ENCODE data around the gene PTAR1.

PTAR1 gene

GRCh38 chr9:69748304-69748703 is 11.5 kb downstream of the PTAR1 start:
- DNase-seq = no peak

- DNase-seq = no peak
These were observed 12.8 kb downstream of the PTAR1 start for GRCh38 chr9:69746859-69747560.

- DNase-seq = peak; percentile 69
These were observed 13.9 kb downstream of the PTAR1 start for GRCh38 chr9:69745716-69746437.

GRCh38 chr9:69744688-69745380 is 15.0 kb downstream of the PTAR1 start:
- no peak for DNase-seq

GRCh38 chr9:69743930-69744329 is 15.9 kb downstream of the PTAR1 start:
- DNase-seq = no peak

- no peak for DNase-seq
These were observed 18.8 kb downstream of the PTAR1 start for GRCh38 chr9:69740872-69741505.

GRCh38 chr9:69731348-69731747 is 28.5 kb downstream of the PTAR1 start:
- DNase-seq = no peak

- no peak for DNase-seq
These were observed 39.8 kb downstream of the PTAR1 start for GRCh38 chr9:69719983-69720382.

- no peak for DNase-seq
These were observed 40.4 kb downstream of the PTAR1 start for GRCh38 chr9:69719367-69719766.

- no peak for DNase-seq
These were observed 41.6 kb downstream of the PTAR1 start for GRCh38 chr9:69718218-69718617.

GRCh38 chr9:69715825-69716224 is 44.0 kb downstream of the PTAR1 start:
- DNase-seq = no peak

- DNase-seq = no peak
These were observed 44.7 kb downstream of the PTAR1 start for GRCh38 chr9:69715096-69715495.

GRCh38 chr9:69697475-69697874 is 62.3 kb downstream of the PTAR1 start:
- no peak for DNase-seq

GRCh38 chr9:69696802-69697201 is 63.0 kb downstream of the PTAR1 start:
- DNase-seq = no peak

- no peak for DNase-seq
These were observed 69.7 kb downstream of the PTAR1 start for GRCh38 chr9:69689991-69690538.

- no peak for DNase-seq
These were observed 75.9 kb downstream of the PTAR1 start for GRCh38 chr9:69683927-69684326.

- no peak for DNase-seq
These were observed 80.8 kb downstream of the PTAR1 start for GRCh38 chr9:69678843-69679538.

GRCh38 chr9:69677931-69678330 is 81.9 kb downstream of the PTAR1 start:
- DNase-seq = no peak

GRCh38 chr9:69675563-69675962 is 84.2 kb downstream of the PTAR1 start:
- DNase-seq = no peak

- no peak for DNase-seq
These were observed 84.9 kb downstream of the PTAR1 start for GRCh38 chr9:69674716-69675438.

GRCh38 chr9:69674112-69674685 is 85.6 kb downstream of the PTAR1 start:
- no peak for DNase-seq

GRCh38 chr9:69673311-69673640 is 86.5 kb downstream of the PTAR1 start:
- DNase-seq = no peak

All from GF-D8 (cell line).